Occipital lobe (tissue), 2 donors: ENCODE results near the gene KIDINS220. TPM values are rescaled to one million over a fixed set of nuclear protein-coding genes. Genes with fewer than 3 reads are reported as not detected.

Source experiments
- DNase-seq: peaks from one replicate; lab custom pipeline; 2025; lab: John Stamatoyannopoulos, UW
- total RNA-seq: library from RNA; depleted of rRNA; stranded (reverse); fragments of >200 nt; gene quantifications from one replicate; pipeline ENCODE4 v1.2.3, GENCODE V29; 2014

KIDINS220 gene
- total RNA-seq, 1 donor from 2014 or later = 721 TPM

GRCh38 chr2:8699839-8700238 is 137.6 kb downstream of the KIDINS220 start:
- DNase-seq = no peak

- no peak for DNase-seq
Observed at GRCh38 chr2:8697190-8697589, 140.2 kb downstream of the KIDINS220 start.

GRCh38 chr2:8694737-8695136 is 142.7 kb downstream of the KIDINS220 start:
- DNase-seq = no peak

GRCh38 chr2:8693157-8693821 is 144.1 kb downstream of the KIDINS220 start:
- peak; percentile 26 for DNase-seq

- DNase-seq = no peak
Observed at GRCh38 chr2:8692783-8693156, 144.6 kb downstream of the KIDINS220 start.

- no peak for DNase-seq
Observed at GRCh38 chr2:8691859-8692437, 145.5 kb downstream of the KIDINS220 start.

- DNase-seq = peak; percentile 34
Observed at GRCh38 chr2:8685697-8686358, 151.6 kb downstream of the KIDINS220 start.

- peak; percentile 6 for DNase-seq
Observed at GRCh38 chr2:8684878-8685696, 152.3 kb downstream of the KIDINS220 start.

- DNase-seq = no peak
Observed at GRCh38 chr2:8684540-8684877, 152.9 kb downstream of the KIDINS220 start.

GRCh38 chr2:8682719-8683667 is 154.4 kb downstream of the KIDINS220 start:
- peak; percentile 14 for DNase-seq

- DNase-seq = peak; percentile 96
Observed at GRCh38 chr2:8681786-8682692, 155.4 kb downstream of the KIDINS220 start, which contains the start of gene ID2. ID2 (plus strand) TSS chr2:8682056; CDS start chr2:8682166, 110 bp downstream.

GRCh38 chr2:8680822-8681760 is 156.3 kb downstream of the KIDINS220 start:
- DNase-seq = peak; percentile 64

- DNase-seq = peak; percentile 11
Observed at GRCh38 chr2:8679827-8680731, 157.3 kb downstream of the KIDINS220 start.

- DNase-seq = no peak
Observed at GRCh38 chr2:8679567-8679826, 157.9 kb downstream of the KIDINS220 start.
